IMR-90 (cell line): Measurements from ENCODE around the gene GPR107. TPM values are rescaled to one million over a fixed set of nuclear protein-coding genes. Genes with fewer than 3 reads are reported as not detected.

Experiments
- ATAC-seq: fragments of 200-7000 bp; cut with Tn5 transposase; 2 replicates; pipeline ENCODE4 v1.9.1; 2020; ENCODE audit warnings: low read depth, mild to moderate bottlenecking, moderate library complexity
- BruUV-seq: library from RNA; stranded (reverse); fragments of 400-500 nt; replicated peaks from 2 replicates; lab custom pipeline; 2021; lab: Mats Ljungman, UMichigan
- CTCF ChIA-PET: fragments of 300-600 bp; formaldehyde crosslinking; extraction: SDS; loops from one replicate; lab custom pipeline; 2021; ENCODE audit warnings: antibody characterized with exemption; lab: Yijun Ruan, JAX
- POLR2A ChIA-PET: fragments of 300-600 bp; sonication (Branson Sonifier 250); formaldehyde crosslinking; loops from one replicate; lab custom pipeline; 2022; ENCODE audit warnings: antibody characterized with exemption; ENCODE audit not compliant: unreplicated experiment; lab: Charles Lee
- DNase-seq: peaks from one replicate; pipeline ENCODE4 v3.0.0; 2013
- H2AFZ ChIP-seq: replicated peaks from 2 replicates; pipeline ENCODE3; 2013; ENCODE audit warnings: low read length, mild to moderate bottlenecking; ENCODE audit not compliant: poor library complexity
- H2AK5ac ChIP-seq: 2 replicates; pipeline ENCODE4 v1.6.1; 2013; ENCODE audit warnings: low read depth, low read length, inconsistent platforms
- H2AK9ac ChIP-seq: replicated peaks from 2 replicates; pipeline ENCODE3; 2013; ENCODE audit warnings: mild to moderate bottlenecking, low read depth, low read length, moderate library complexity; ENCODE audit not compliant: poor library complexity
- H2BK120ac ChIP-seq: 2 replicates; pipeline ENCODE4 v1.6.1; 2013; ENCODE audit warnings: low read depth, low read length, inconsistent platforms
- H2BK15ac ChIP-seq: 3 replicates; pipeline ENCODE4 v1.6.1; 2013; ENCODE audit warnings: low read depth, low read length, inconsistent platforms
- H2BK20ac ChIP-seq: 2 replicates; pipeline ENCODE4 v1.6.1; 2013; ENCODE audit warnings: low read depth, mild to moderate bottlenecking, inconsistent platforms, low read length, moderate library complexity
- H2BK5ac ChIP-seq: 2 replicates; pipeline ENCODE4 v1.6.1; 2013; ENCODE audit warnings: mild to moderate bottlenecking, low read depth, low read length, inconsistent platforms; ENCODE audit not compliant: poor library complexity, severe bottlenecking
- H3K14ac ChIP-seq: replicated peaks from 2 replicates; pipeline ENCODE4 v1.6.1; 2013; ENCODE audit warnings: low read depth, low read length, inconsistent platforms
- H3K18ac ChIP-seq: 2 replicates; pipeline ENCODE4 v1.6.1; 2013; ENCODE audit warnings: low read depth, low read length, control low read depth
- H3K23ac ChIP-seq: 2 replicates; pipeline ENCODE4 v1.6.1; 2013; ENCODE audit warnings: low read depth, low read length, inconsistent platforms
- H3K27ac ChIP-seq: 2 replicates; pipeline ENCODE4 v1.5.1; 2013; ENCODE audit warnings: mild to moderate bottlenecking, control low read depth, low read length; ENCODE audit not compliant: insufficient read depth
- H3K27me3 ChIP-seq: 2 replicates; pipeline ENCODE4 v1.6.1; 2013; ENCODE audit warnings: low read length; ENCODE audit not compliant: control insufficient read depth, insufficient read depth
- H3K36me3 ChIP-seq: 2 replicates; pipeline ENCODE4 v1.6.1; 2013; ENCODE audit warnings: low read length, mixed read lengths; ENCODE audit not compliant: control insufficient read depth, insufficient read depth
- H3K4ac ChIP-seq: 2 replicates; pipeline ENCODE4 v1.6.1; 2013; ENCODE audit warnings: low read depth, low read length, inconsistent platforms
- H3K4me1 ChIP-seq: 2 replicates; pipeline ENCODE4 v1.6.1; 2013; ENCODE audit warnings: low read length, mixed read lengths; ENCODE audit not compliant: control insufficient read depth, insufficient read depth
- H3K4me2 ChIP-seq: 2 replicates; pipeline ENCODE4 v1.6.1; 2013; ENCODE audit warnings: low read depth, mild to moderate bottlenecking, control low read depth, low read length, moderate library complexity
- H3K4me3 ChIP-seq: 2 replicates; pipeline ENCODE4 v1.5.1; 2013; ENCODE audit warnings: low read depth, mild to moderate bottlenecking, control low read depth, low read length, moderate library complexity; ENCODE audit not compliant: insufficient read depth
- H3K56ac ChIP-seq: 2 replicates; pipeline ENCODE4 v1.6.1; 2013; ENCODE audit warnings: low read length, inconsistent platforms; ENCODE audit not compliant: insufficient read depth; ENCODE audit errors: extremely low read depth
- H3K79me1 ChIP-seq, 2 experiments: 2 replicates each; pipeline ENCODE4 v1.6.1; 2013; ENCODE audit warnings: low read length in 2 of 2, inconsistent platforms in 1 of 2, low read depth in 1 of 2
- H3K9ac ChIP-seq: 2 replicates; pipeline ENCODE4 v1.6.1; 2013; ENCODE audit warnings: low read depth, low read length, control low read depth
- H3K9me1 ChIP-seq: 2 replicates; pipeline ENCODE4 v1.6.1; 2013; ENCODE audit warnings: low read length, inconsistent platforms; ENCODE audit not compliant: insufficient read depth
- H3K9me3 ChIP-seq: 2 replicates; pipeline ENCODE4 v1.6.1; 2013; ENCODE audit warnings: low read length; ENCODE audit not compliant: control insufficient read depth, insufficient read depth
- H4K20me1 ChIP-seq: 2 replicates; pipeline ENCODE4 v1.6.1; 2013; ENCODE audit warnings: low read length, inconsistent platforms; ENCODE audit not compliant: insufficient read depth
- H4K5ac ChIP-seq: 2 replicates; pipeline ENCODE4 v1.6.1; 2013; ENCODE audit warnings: mild to moderate bottlenecking, low read depth, low read length, control low read depth
- H4K8ac ChIP-seq, 2 experiments: 2 replicates each; pipeline ENCODE4 v1.6.1; 2013; ENCODE audit warnings: low read depth in 2 of 2, low read length in 2 of 2, control low read depth in 1 of 2, inconsistent platforms in 1 of 2
- H4K91ac ChIP-seq: 2 replicates; pipeline ENCODE4 v1.6.1; 2013; ENCODE audit warnings: low read depth, low read length, inconsistent platforms; ENCODE audit not compliant: insufficient read depth
- CEBPB ChIP-seq: IDR thresholded peaks from 2 replicates; pipeline ENCODE4 v1.6.1; 2012; ENCODE audit warnings: low read depth, low read length, improper control_type of control experiment
- CTCF ChIP-seq: conservative IDR thresholded peaks from 2 replicates; pipeline ENCODE4 v1.5.1; 2012; ENCODE audit warnings: mild to moderate bottlenecking, low read depth, low read length, improper control_type of control experiment
- FOS ChIP-seq: fragments of 150-350 bp; IDR thresholded peaks from 2 replicates; pipeline ENCODE4 v1.6.1; 2016; ENCODE audit warnings: low read depth, low read length
- MAFK ChIP-seq: IDR thresholded peaks from 2 replicates; pipeline ENCODE4 v1.6.1; 2012; ENCODE audit warnings: low read depth, low read length, improper control_type of control experiment
- MAZ ChIP-seq: IDR thresholded peaks from 2 replicates; pipeline ENCODE4 v1.6.1; 2012; ENCODE audit warnings: low read depth, mild to moderate bottlenecking, low read length, improper control_type of control experiment, moderate library complexity, borderline replicate concordance
- NFE2L2 ChIP-seq: fragments of 150-350 bp; IDR thresholded peaks from 2 replicates; pipeline ENCODE4 v1.6.1; 2016; ENCODE audit warnings: low read depth, mild to moderate bottlenecking, low read length
- POLR2A ChIP-seq: IDR thresholded peaks from 2 replicates; pipeline ENCODE4 v1.6.1; 2012; ENCODE audit warnings: mild to moderate bottlenecking, low read depth, low read length
- RAD21 ChIP-seq: IDR thresholded peaks from 2 replicates; pipeline ENCODE4 v1.6.1; 2012; ENCODE audit warnings: low read length, improper control_type of control experiment
- RFX5 ChIP-seq: IDR thresholded peaks from 2 replicates; pipeline ENCODE4 v1.8.0; 2012; ENCODE audit warnings: low read depth, mild to moderate bottlenecking, low read length, moderate library complexity
- USF2 ChIP-seq: fragments of 150-350 bp; IDR thresholded peaks from 2 replicates; pipeline ENCODE4 v1.6.1; 2017; ENCODE audit warnings: mild to moderate bottlenecking, antibody characterized with exemption, low read length, low read depth
- WGBS, 2 experiments: methylation state at CpG; one replicate each; pipeline versions ENCODE4 v1.1.5 to v1.1.7; 2013; ENCODE audit warnings: missing lambda C conversion rate in 2 of 2; ENCODE audit not compliant: insufficient read length in 1 of 2; ENCODE audit errors: extremely low coverage in 2 of 2; 5-methylcytosine and 5-hydroxymethylcytosine counted together
- dilution Hi-C: fragments of 300-500 bp; cut with HindIII; formaldehyde crosslinking; loops from one replicate; pipeline ENCODE4 v1.14.3; 2018; ENCODE audit warnings: low sequenced_read_pairs; ENCODE audit not compliant: unreplicated experiment
- in situ Hi-C: fragments of 300-500 bp; cut with MboI; formaldehyde crosslinking; loops from 3 replicates; pipeline ENCODE4 v1.14.3; 2019; ENCODE audit warnings: low sequenced_read_pairs, inconsistent platforms, mixed read lengths
- intact Hi-C: fragments of 100-400 bp; cut with micrococcal nuclease; formaldehyde crosslinking; loops from 2 replicates; pipeline ENCODE4 v1.10.0; 2022
- polyA plus RNA-seq, 3 experiments: library from polyadenylated mRNA; depleted of rRNA; stranded (reverse); fragments of >200 nt; gene quantifications; 2 replicates each; pipeline ENCODE4 v1.2.3, GENCODE V29; 2012; ENCODE audit warnings: low replicate concordance in 1 of 3
- total RNA-seq: library from RNA; depleted of rRNA; stranded (reverse); fragments of >200 nt; gene quantifications from 2 replicates; pipeline ENCODE4 v1.2.3, GENCODE V29; 2012

GPR107 gene
- total and polyA plus RNA-seq, 2 of the 4 experiments (the other 2 are of a cell fraction), result 16.7 to 21.6 TPM

- H2AK9ac ChIP-seq, result peak overlapping the region; percentile 18
- H3K18ac ChIP-seq, result peak overlapping the region; percentile 43; the same call in 1 of the 2 replicates
- H2BK120ac ChIP-seq, result peak overlapping the region; percentile 63
- H2AFZ ChIP-seq, result peak overlapping the region; percentile 6
- DNase-seq, result peak; percentile 76
- intact Hi-C loops, result no loop called here
- H3K4me3 ChIP-seq, result no peak overlapping the region
- ChIA-PET POLR2A (no interaction called here), CTCF (interaction anchor here (0.7 kb wide), 1 partner anchor 21 kb away, joined by 4 read pairs; no protein-coding TSS in a partner anchor)
- H2BK5ac ChIP-seq, result peak overlapping the region; percentile 76
- peak overlapping the region; percentile 82 for H3K14ac ChIP-seq
- peaks cover 24% of the 10 kb centered on the region for H3K4me1 ChIP-seq
- in situ Hi-C loops, result loop anchor here (25.0 kb wide), 2 partner anchors 119 to 544 kb away; partner anchors contain the start of gene PRDM12
- peaks cover 22% of the 10 kb centered on the region for H3K36me3 ChIP-seq
- H2AK5ac ChIP-seq, result peak overlapping the region; percentile 82
- H4K8ac ChIP-seq, result peak overlapping the region; percentile 25 to 76
- peak overlapping the region; percentile 8; the same call in 1 of the 2 replicates for H4K5ac ChIP-seq
- no peak overlapping the region for H3K56ac ChIP-seq
- TF ChIP-seq FOS, result peak; percentile 59
- no peak for TF ChIP-seq CTCF
- 0 out of 2 replicates have a peak, but pooled peaks have one; percentile 5 for TF ChIP-seq RAD21
- peak; percentile 27; the same call in 1 of the 2 replicates for TF ChIP-seq USF2
- no peak for TF ChIP-seq MAFK
- peak; percentile 65 for TF ChIP-seq CEBPB
- no peak for TF ChIP-seq POLR2A
- TF ChIP-seq NFE2L2, result peak; percentile 74; the same call in 1 of the 2 replicates
- no peak for TF ChIP-seq MAZ
- no peak for TF ChIP-seq RFX5
- 20% methylated on average over 1 of the region's 11 CpGs; no CpG with 5 or more reads in 1 of the 2 experiments for WGBS, 2 experiments
- H3K4me2 ChIP-seq, result no peak overlapping the region
- peaks cover 0 to 50% of the 10 kb centered on the region in 2 experiments; a peak in 2 of 4 replicates for H3K79me1 ChIP-seq
- H3K9me3 ChIP-seq, result no peaks in the 10 kb centered on the region
- no TSS peak for BruUV-seq
- dilution Hi-C loops, result loop anchor here (25.0 kb wide), 1 partner anchor 119 kb away; no protein-coding TSS in a partner anchor
- H3K23ac ChIP-seq, result peak overlapping the region; percentile 65
- H3K9me1 ChIP-seq, result peaks cover 28% of the 10 kb centered on the region
- peak overlapping the region; percentile 74 for H4K91ac ChIP-seq
- peak overlapping the region; percentile 63; the same call in 1 of the 3 replicates for H2BK15ac ChIP-seq
- peak overlapping the region; percentile 8 for H3K27ac ChIP-seq
- H4K20me1 ChIP-seq, result peaks cover 6% of the 10 kb centered on the region
- H3K9ac ChIP-seq, result peak overlapping the region; percentile 20; the same call in 1 of the 2 replicates
- H2BK20ac ChIP-seq, result peak overlapping the region; percentile 41; the same call in 1 of the 2 replicates
- peak overlapping the region; percentile 82 for H3K4ac ChIP-seq
- peak; percentile 68 for ATAC-seq
- H3K27me3 ChIP-seq, result no peaks in the 10 kb centered on the region
These were observed 64.3 kb downstream of the GPR107 start for GRCh38 chr9:130117816-130118632.
